Endothelial cell (in vitro differentiated cells): ENCODE data around the gene SLK. TPM values are rescaled to one million over a fixed set of nuclear protein-coding genes. Genes with fewer than 3 reads are reported as not detected.

ENCODE experiments used
- DNase-seq: peaks from one replicate; pipeline ENCODE4 v3.0.0; 2021; ENCODE audit warnings: low spot score
- H3K27ac Mint-ChIP-seq: one replicate; pipeline ENCODE4 v1.8.0; 2021; ENCODE audit warnings: mixed read lengths, inconsistent platforms; ENCODE audit not compliant: unreplicated experiment
- H3K27me3 Mint-ChIP-seq: one replicate; pipeline ENCODE4 v1.8.0; 2021; ENCODE audit warnings: mild to moderate bottlenecking, moderate library complexity, mixed read lengths, inconsistent platforms; ENCODE audit not compliant: unreplicated experiment
- H3K36me3 Mint-ChIP-seq: one replicate; pipeline ENCODE4 v1.8.0; 2021; ENCODE audit warnings: mild to moderate bottlenecking, low read depth, mixed read lengths, inconsistent platforms; ENCODE audit not compliant: unreplicated experiment
- H3K4me1 Mint-ChIP-seq: one replicate; pipeline ENCODE4 v1.8.0; 2021; ENCODE audit warnings: mild to moderate bottlenecking, mixed read lengths, inconsistent platforms; ENCODE audit not compliant: unreplicated experiment
- H3K4me3 Mint-ChIP-seq: one replicate; pipeline ENCODE4 v1.8.0; 2021; ENCODE audit warnings: mild to moderate bottlenecking, mixed read lengths, inconsistent platforms; ENCODE audit not compliant: unreplicated experiment
- H3K9me3 Mint-ChIP-seq: one replicate; pipeline ENCODE4 v1.8.0; 2021; ENCODE audit warnings: mixed read lengths, inconsistent platforms; ENCODE audit not compliant: unreplicated experiment
- microRNA-seq: library from miRNA; unstranded; fragments of <30 nt; microRNA quantifications from one replicate; pipeline ENCODE4, GENCODE V29; 2020; ENCODE audit not compliant: unreplicated experiment
- total RNA-seq: library from RNA; stranded (reverse); fragmentation: NEBNext Ultra II Directional; extraction: Animal tissue kit (Norgen Biotek cat#: 25700); gene quantifications from one replicate; pipeline ENCODE4 v1.2.1, GENCODE V29; 2021; ENCODE audit not compliant: unreplicated experiment
- TF ChIP-seq, protein P1 (sequence below): fragments of 200-600 bp; sonication (generic); IDR thresholded peaks from one replicate; pipeline ENCODE4 v1.5.0; 2021; ENCODE audit warnings: antibody characterized with exemption; ENCODE audit not compliant: unreplicated experiment

The SLK gene
- total RNA-seq, 1 donor from 2014 or later, result 30.8 TPM

GRCh38 chr10:104076743-104077160 is 109.8 kb downstream of the SLK start:
- no peak for DNase-seq
- Mint-ChIP-seq H3K4me1 (no peaks in the 10 kb centered on the region), H3K4me3 (no peak overlapping the region), H3K27me3 (no peaks in the 10 kb centered on the region), H3K36me3 (no peaks in the 10 kb centered on the region), H3K27ac (no peak overlapping the region), H3K9me3 (no peaks in the 10 kb centered on the region)
- TF ChIP-seq, protein P1, sequence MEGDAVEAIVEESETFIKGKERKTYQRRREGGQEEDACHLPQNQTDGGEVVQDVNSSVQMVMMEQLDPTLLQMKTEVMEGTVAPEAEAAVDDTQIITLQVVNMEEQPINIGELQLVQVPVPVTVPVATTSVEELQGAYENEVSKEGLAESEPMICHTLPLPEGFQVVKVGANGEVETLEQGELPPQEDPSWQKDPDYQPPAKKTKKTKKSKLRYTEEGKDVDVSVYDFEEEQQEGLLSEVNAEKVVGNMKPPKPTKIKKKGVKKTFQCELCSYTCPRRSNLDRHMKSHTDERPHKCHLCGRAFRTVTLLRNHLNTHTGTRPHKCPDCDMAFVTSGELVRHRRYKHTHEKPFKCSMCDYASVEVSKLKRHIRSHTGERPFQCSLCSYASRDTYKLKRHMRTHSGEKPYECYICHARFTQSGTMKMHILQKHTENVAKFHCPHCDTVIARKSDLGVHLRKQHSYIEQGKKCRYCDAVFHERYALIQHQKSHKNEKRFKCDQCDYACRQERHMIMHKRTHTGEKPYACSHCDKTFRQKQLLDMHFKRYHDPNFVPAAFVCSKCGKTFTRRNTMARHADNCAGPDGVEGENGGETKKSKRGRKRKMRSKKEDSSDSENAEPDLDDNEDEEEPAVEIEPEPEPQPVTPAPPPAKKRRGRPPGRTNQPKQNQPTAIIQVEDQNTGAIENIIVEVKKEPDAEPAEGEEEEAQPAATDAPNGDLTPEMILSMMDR, result no peak

DNA sequence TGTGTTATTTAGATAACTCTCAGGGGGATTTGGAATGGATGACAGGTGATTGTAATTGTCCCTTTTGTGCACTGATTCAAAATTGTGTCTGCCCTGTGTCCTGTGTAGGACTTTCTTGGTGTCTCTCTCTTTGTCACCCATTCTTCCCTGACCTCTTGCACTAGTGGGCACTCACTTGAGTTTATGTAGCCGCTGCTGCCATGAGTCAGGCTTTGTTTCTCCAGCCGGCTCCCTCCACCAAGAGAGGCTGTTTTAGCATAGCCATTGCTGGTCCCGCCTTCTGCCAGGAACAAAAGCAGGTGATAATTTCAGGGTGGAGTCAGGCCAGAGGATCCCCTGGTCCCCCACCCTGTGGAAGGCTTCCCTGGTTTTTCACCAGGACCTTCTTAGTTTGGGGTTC is 110.3 kb downstream of the SLK start:
- no peak overlapping the region for H3K4me3 Mint-ChIP-seq
- no peak for DNase-seq
- no peaks in the 10 kb centered on the region for H3K4me1 Mint-ChIP-seq
- TF ChIP-seq, protein P1, result no peak
- H3K27me3 Mint-ChIP-seq, result no peaks in the 10 kb centered on the region
- no peaks in the 10 kb centered on the region for H3K9me3 Mint-ChIP-seq
- H3K36me3 Mint-ChIP-seq, result no peaks in the 10 kb centered on the region
- no peak overlapping the region for H3K27ac Mint-ChIP-seq

DNA sequence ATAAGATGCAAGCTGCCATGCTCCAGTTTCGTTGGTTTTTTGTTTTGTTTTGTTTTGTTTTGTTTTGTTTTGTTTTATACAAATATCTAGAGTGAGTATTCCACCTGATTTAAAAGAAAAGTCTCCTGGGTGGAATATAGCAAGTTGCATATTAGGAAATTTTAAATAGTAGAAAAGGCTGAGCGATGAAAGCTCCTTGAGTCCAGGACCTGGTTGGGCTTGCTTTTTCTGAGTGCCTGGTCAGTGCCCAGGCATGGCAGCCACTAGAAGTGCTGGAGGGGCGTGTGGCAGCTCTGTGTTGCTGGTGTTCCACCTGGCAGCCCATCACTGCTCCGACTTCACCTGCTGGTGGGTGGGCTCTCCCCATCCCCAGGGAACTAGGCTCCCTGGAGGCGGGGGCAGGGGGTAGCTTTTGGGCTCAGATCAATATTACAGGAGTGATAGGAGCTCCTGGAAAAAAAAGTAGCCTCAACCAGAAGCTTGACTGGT is 110.8 kb downstream of the SLK start:
- Mint-ChIP-seq H3K27ac (no peak overlapping the region), H3K4me1 (no peaks in the 10 kb centered on the region), H3K27me3 (no peaks in the 10 kb centered on the region), H3K36me3 (no peaks in the 10 kb centered on the region), H3K9me3 (no peaks in the 10 kb centered on the region), H3K4me3 (no peak overlapping the region)
- DNase-seq, result no peak
- TF ChIP-seq, protein P1, result no peak

Small RNA genes lying within 50 kb of the gene (microRNA-seq; reads per million reads assigned to microRNA genes)
- not detected for gene MIR936

Other genes with a start within 250 kb of the SLK start
- 59.9 TPM for gene SH3PXD2A, start 111.6 kb upstream of the SLK start, total RNA-seq
- gene STN1, start 49.0 kb upstream of the SLK start, total RNA-seq, result 11.5 TPM
- gene COL17A1, start 118.7 kb downstream of the SLK start, total RNA-seq, result 4.2 TPM
- gene SFR1, start 155.0 kb downstream of the SLK start, total RNA-seq, result 8.8 TPM